GM12801 (cell line): ENCODE data around the gene UBA52.

Experiments used
- CTCF ChIP-seq: IDR thresholded peaks from one replicate; pipeline ENCODE4 v1.5.1; 2011; ENCODE audit warnings: control low read depth; ENCODE audit not compliant: insufficient read length; ENCODE audit errors: extremely low read depth

UBA52 gene

GRCh38 chr19:18616023-18616422, 44.4 kb downstream of the UBA52 start:
- TF ChIP-seq CTCF = no peak

- no peak for TF ChIP-seq CTCF
Observed at GRCh38 chr19:18617562-18617961, 45.9 kb downstream of the UBA52 start.

GRCh38 chr19:18618236-18618635, 46.6 kb downstream of the UBA52 start:
- TF ChIP-seq CTCF = no peak

GRCh38 chr19:18620311-18620710, 48.7 kb downstream of the UBA52 start:
- TF ChIP-seq CTCF = no peak

- TF ChIP-seq CTCF = no peak
Observed at GRCh38 chr19:18620902-18621301, 49.2 kb downstream of the UBA52 start.

GRCh38 chr19:18626906-18627305, 55.2 kb downstream of the UBA52 start:
- TF ChIP-seq CTCF = no peak
